ENCODE results near the gene NOSIP.

GRCh38 chr19:49556412-49557398 lies 23.7 kb downstream of the NOSIP start:
- TF ChIP-seq CTCF (IDR thresholded peaks at IDR 0.05) (no peak), POLR2A (IDR thresholded peaks at IDR 0.05) (no peak)

All from right lobe of liver (tissue), 4 donors.